ENCODE results near the gene CD300H.
A peak's percentile ranks its signal among the peaks of the same experiment; 100 is the strongest.

Gene CD300H

GRCh38 chr17:74567397-74567796 lies at the start of gene CD300H:
Gene CD300H, minus strand, starts transcription at chr17:74567509.
- no peak for DNase-seq (ENCODE audit: low spot score)

- DNase-seq (ENCODE audit: low spot score), result no peak
Measured at GRCh38 chr17:74616696-74617095, 49.4 kb upstream of the CD300H start.

GRCh38 chr17:74612046-74612445 lies 44.7 kb upstream of the CD300H start:
- no peak for DNase-seq (ENCODE audit: low spot score)

DNA sequence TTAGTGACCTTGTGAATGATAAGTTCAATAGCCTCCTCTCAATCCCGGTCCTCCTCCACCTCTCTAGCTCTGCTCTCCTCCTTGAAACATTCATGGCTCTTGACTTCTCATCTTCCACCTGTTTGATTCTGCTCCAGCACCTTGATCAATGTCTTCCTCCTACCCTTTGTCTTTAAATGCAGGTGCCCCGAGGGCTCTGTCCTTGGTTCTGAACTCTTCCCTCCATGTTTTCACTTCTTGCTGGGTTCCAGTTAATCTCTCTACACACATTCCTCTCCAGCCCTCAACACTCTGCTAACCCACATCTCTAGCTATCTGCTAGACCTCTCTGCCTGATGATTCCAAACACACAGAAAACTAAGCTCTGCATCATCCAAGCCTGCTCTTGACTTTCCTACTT lies 42.8 kb upstream of the CD300H start:
- peak; percentile 24 for DNase-seq (ENCODE audit: low spot score)

- DNase-seq (ENCODE audit: low spot score), result no peak
Measured at GRCh38 chr17:74608511-74608910, 41.2 kb upstream of the CD300H start.

DNA sequence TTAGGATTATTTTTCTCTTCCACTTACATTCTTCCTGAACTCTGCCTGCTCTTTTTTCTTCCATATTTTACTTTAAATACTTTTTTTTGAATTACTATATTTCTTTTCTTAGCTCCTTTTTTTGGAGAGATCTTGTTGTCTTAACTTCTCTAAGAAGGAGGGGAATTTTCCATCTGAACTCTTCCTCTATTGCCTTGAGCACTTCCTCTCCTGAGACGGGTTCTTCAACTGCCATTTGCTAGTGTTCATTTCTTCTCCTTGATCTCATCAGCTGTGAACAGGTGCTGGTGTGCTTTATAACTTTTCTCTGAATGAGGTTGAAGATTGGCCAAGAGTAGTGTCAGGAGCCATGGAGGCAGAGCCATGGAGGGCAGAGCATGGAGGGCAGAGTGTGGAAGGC lies 39.9 kb upstream of the CD300H start:
- no peak for DNase-seq (ENCODE audit: low spot score)

GRCh38 chr17:74606050-74606449 lies 38.7 kb upstream of the CD300H start:
- no peak for DNase-seq (ENCODE audit: low spot score)

DNA sequence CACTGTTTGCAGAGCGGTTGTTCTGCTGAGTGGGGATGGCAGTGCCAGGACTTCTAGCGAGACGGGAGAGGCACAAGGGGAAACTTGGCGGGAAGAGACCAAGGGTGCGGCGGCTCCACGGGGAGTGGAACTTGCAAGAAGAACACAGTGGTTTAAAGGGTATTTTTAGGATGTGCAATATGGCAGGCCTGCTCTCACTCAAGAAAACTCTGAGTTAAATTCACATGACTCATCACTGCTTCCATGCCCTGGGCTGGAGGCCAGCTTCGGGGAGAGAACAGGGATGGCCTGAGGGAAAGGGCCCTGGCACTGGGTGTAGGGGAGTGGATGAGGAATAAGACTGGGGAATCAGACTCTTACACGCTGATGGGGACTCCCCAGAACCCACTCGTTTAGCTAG lies 38.1 kb upstream of the CD300H start:
- no peak for DNase-seq (ENCODE audit: low spot score)

DNA sequence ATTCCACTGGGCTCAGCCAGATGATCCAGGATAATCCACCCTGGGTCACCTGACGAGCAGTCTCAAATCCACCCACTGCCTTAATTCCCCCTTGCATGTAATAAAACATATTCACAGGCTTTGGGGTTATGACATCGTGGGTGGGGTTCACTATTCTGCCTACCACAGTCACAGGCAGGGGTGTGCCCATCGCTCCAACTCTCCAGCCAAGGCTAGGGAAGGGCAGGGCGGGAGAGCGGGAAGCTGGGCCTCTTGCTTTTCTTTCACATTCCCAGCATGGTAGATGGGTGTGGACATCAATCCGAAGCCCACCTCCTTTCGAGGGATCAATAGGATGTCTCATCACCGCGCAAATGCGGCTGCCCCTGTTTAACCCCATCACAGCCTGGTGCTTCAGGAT lies 37.5 kb upstream of the CD300H start:
- DNase-seq (ENCODE audit: low spot score), result no peak

DNA sequence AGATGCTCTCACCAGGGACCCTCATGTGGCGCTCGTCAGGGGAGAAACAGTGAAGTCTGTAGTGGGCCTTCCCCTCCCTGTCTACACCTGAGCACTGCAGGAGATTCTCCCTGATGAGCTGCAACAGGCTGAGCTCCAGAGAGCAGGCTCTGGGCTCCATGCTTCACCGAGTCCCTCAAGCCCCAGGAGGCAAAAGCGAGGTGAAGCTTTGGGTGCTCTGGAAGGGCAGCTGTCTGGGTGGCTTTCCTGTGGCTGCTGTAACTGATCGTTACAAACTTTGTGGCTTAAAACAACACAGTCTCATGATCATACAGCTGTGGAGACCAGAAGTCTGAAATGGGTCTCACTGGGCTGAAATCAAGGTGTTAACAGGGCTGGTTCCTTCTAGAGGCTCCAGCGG lies 36.9 kb upstream of the CD300H start:
- no peak for DNase-seq (ENCODE audit: low spot score)

DNA sequence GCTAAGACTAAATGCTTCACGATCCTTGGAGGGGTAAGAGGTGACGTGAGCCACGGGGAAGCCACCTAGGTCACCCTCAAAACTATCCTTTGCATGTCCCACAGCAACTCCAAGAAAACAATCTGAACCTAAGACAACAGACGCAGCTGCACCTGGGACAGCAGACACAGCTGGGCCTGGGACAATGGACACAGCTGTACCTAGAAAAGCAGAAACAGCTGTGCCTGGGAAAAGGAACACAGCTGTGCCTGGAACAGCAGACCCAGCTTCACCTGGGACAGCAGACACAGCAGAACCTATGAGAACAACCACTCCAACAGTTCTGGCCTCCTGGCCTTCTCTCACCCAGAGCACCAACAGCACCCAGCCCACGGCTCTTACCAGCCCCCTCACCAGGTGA lies 36.4 kb upstream of the CD300H start:
- no peak for DNase-seq (ENCODE audit: low spot score)

DNA sequence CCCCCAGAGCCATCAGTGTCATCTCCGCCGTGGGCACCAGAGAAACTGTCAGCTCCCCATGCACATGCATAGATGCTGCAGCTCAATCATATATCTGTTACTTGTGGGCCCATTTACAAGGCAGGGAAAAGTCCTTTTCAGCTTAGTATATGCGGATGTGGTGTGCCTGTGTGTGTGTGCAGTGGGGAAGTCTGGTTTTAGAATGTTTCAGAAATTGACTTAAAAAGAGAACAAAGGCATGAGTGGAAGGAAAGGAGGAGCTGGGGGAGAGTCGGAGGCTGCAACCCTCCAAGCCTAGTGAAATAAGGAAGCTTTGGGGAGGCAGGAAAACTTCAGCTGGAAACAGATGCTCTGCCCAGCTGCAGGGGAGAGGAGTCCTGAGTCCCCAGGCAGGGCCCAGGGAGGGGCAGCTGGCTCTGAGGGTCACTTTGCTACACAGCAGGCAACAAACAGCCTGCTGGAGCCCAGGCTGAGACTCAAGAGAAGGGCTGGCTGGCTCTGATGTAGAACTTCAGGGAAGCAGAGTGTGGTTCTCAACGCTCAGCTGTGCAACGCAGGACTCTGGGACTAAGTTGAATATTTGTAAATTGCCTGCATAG lies 35.8 kb upstream of the CD300H start:
- no peak for DNase-seq (ENCODE audit: low spot score)

DNA sequence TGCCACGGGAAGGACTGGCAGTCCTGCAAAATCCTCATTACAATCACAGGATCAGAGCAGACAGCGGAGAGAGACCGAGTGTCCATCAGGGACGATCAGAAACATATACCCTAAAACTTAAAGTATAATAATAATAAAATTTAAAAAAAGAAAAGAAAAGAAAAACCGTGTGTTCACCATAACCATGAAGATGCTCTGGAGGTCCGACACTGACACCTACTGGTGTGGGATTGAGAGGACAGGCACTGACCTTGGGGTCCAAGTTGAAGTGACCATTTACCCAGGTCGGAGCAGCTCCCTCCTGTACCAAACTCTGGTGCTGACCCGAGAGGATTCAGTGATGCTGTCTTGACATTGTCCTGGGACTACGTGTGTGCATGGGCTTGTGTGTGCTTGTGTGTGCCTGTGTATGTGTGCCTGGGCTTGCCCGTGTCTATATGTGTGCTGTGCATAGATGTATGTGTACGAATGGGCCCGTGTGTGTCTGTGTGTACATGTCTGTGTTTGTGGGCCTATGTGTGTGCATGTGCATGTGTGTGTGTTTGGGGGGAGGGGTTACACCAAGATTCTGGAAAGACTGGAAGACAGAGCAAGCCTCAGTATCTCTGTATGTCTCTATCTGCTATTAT lies 34.7 kb upstream of the CD300H start:
- DNase-seq (ENCODE audit: low spot score), result peak; percentile 45

DNA sequence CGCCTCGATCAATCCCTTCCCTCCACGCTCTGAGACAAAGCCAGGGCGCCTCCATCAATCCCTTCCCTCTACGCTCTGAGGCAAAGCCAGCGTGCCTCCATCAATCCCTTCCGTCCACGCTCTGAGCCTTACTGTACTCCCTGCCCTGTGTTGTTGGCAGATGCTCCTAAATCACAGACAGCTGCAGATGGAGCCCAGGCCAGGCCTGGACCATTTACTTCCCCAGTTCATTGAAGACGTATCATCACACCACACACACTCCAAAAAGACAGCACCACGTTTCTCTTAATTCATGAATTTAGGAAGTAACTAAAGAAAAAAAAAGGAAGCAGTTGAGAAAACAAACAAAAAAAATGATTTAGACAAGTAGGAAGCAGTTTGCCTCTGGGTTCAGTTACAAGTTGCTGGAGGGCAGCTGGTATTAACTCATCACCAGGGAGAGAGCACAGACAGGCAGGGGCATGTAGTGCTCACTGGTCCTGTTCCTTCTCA lies 32.2 kb upstream of the CD300H start:
- DNase-seq (ENCODE audit: low spot score), result no peak

- no peak for DNase-seq (ENCODE audit: low spot score)
Measured at GRCh38 chr17:74599023-74599399, 31.7 kb upstream of the CD300H start.

DNA sequence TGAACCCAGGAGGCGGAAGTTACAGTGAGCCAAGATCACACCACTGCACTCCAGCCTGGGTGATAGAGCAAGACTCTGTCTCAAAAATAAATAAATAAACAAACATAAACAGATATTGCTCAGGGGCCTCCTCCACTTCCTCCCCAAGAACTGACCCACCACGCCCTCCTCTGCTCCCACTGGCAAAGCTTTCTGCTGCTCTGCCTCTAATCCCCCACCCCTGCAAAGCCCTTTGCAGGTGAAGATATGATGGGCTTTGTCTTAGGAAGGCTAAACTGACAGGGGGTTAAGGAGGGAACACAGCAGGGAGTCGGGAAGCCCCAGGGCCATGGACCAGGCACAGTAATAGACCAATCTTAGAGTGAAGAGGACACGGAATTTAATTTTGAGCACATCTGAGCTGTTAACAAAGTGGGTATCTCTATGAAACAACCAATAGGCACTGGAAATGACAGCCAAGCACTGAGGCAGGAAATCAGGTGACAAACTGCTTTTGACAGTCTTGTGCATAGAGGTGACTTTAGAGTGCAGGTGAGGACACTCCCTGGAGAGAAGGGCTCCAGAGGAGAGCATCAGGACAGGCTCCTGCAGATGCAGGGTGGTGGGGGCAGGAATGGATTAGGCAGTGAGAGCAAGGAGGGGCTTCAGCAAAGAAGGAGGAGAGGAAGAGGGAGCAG lies 31.2 kb upstream of the CD300H start:
- DNase-seq (ENCODE audit: low spot score), result no peak

DNA sequence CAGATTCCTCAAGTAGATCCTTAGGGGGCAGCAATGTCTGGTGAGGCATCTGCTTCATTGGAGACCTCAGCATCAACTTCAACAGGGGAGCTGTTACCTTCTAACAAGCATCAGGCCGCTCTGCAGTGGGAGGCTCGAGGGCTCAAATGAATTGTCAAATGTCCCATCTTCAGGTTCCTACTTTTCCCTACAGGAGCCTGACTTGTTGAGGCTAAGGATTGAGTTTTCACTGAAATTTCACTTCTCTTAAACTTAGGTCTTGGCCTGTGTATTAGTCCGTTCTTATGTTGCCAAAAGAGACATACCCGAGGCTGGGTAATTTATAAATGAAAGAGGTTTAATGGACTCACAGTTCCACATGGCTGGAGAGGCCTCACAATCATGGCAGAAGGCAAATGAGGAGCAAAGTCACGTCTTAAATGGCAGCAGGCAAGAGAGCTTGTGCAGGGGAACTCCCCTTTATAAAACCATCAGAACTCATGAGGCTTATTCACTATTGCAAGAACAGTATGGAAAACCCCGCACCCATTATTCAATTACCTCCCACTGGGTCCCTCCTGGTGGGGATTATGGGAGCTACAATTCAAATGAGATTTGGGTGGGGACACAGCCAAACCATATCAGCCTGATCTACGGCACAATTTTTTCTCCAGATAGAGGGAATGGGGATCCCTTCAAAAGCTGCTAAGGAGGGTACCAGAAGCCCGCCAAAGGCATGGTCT lies 29.9 kb upstream of the CD300H start:
- DNase-seq (ENCODE audit: low spot score), result no peak

- DNase-seq (ENCODE audit: low spot score), result no peak
Measured at GRCh38 chr17:74595037-74595750, 27.9 kb upstream of the CD300H start.

GRCh38 chr17:74592087-74592990 lies 25.0 kb upstream of the CD300H start, which contains the start of gene CD300LD:
Gene CD300LD, minus strand, starts transcription at chr17:74592283. Its CDS starts 81 bp downstream, at chr17:74592202.
- no peak for DNase-seq (ENCODE audit: low spot score)

GRCh38 chr17:74591503-74591902 lies 24.2 kb upstream of the CD300H start:
- no peak for DNase-seq (ENCODE audit: low spot score)

- no peak for DNase-seq (ENCODE audit: low spot score)
Measured at GRCh38 chr17:74585711-74586110, 18.4 kb upstream of the CD300H start.
